ENCODE data around the gene KCND3. TPM values are rescaled to one million over a fixed set of nuclear protein-coding genes. Genes with fewer than 3 reads are reported as not detected.
A peak's percentile ranks its signal among the peaks of the same experiment; 100 is the strongest.

KCND3 gene
- total RNA-seq, 1 experiment from 2014 or later = 0.10 TPM

DNA sequence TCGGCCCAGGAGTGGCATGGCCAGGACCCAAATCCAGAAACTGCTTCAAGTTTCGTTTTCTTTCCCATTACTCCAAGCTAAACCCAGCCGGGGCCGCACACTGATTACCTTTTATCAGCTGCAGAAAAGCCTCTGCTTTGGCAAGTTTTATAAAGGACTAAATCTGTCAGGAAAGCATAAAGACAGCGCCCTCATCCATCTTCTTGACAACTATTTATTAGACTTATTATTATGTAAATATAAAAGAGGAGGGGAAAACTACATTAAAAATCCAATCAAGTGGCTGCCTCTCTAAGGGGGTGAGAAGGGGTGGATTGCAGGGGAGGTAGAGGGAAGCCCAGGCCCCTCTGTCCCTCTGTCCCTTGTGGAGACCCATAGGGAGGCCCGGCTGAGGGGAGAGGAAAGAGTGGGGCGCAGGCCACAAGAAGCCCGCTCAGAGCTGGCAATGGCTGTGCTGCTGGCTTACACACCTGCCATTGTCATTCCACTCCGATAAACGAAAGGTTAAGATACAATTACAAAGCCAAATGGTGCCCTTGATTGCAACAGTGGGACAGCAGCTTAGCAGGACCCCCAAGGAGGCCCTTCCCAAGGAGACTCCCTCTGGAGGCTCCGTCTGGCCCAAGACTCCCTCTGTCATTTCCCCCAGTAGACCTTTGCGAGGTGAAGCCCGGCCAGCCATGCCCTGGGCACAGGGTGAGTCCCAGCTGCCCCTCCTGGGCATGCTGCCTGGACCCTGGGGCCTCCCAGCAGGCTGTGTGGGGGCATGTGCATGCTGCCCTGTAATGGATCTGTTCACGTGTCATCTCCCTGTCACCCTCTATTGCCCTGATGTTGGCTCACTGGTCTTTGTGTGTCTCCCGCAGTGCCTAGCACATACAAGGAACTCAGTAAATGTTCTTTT, 45.4 kb downstream of the KCND3 start:
- H3K9me3 ChIP-seq = no peaks in the 10 kb centered on the region
- no peaks in the 10 kb centered on the region for H3K36me3 ChIP-seq
- H3K4me3 ChIP-seq = no peak overlapping the region
- no peak for DNase-seq
- no peaks in the 10 kb centered on the region for H3K27me3 ChIP-seq

DNA sequence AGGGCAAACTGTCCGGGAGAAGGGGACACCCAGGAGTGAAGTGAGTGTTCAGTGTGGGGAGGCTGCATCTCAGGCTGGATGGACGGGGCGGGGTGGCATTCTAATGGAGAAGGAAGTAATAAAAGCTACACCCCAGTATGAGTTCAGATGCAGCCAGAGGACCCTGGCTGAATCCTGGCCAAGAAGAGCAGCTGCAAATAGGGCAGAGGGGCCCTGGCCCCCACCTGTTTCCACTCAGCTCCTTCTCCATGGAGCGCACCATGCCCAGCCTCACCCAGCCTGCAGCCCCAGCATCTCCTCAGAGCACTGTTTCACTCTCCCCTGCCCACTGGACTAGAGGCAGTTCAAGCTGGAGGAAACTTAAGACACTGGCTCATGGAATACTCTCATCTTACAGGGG, 46.4 kb downstream of the KCND3 start:
- Histone ChIP-seq H3K4me3 (no peak overlapping the region), H3K9me3 (no peaks in the 10 kb centered on the region), H3K27me3 (no peaks in the 10 kb centered on the region), H3K36me3 (no peaks in the 10 kb centered on the region)
- DNase-seq = no peak

DNA sequence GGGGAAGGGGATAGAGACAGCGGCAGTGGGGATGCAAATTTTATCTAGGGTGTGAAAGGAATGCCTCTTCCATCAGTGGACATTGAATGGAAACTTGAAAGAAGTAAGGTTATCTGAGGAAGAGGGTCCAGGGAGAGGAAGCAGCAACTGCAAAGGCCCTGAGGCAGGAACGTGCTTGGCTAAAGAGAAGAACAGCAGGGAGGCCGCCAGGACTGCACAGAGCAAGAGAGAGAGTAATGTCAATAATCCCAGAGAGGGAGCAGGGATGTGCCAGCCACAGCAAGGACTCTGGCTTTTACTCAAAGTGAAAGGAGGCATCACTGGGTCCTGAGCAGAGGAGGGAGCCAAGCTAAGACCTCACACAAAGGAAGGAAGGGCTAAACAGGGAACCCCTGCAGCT, 50.9 kb downstream of the KCND3 start:
- Histone ChIP-seq H3K9me3 (no peaks in the 10 kb centered on the region), H3K36me3 (no peaks in the 10 kb centered on the region), H3K27me3 (no peaks in the 10 kb centered on the region), H3K4me3 (no peak overlapping the region)
- DNase-seq = no peak

DNA sequence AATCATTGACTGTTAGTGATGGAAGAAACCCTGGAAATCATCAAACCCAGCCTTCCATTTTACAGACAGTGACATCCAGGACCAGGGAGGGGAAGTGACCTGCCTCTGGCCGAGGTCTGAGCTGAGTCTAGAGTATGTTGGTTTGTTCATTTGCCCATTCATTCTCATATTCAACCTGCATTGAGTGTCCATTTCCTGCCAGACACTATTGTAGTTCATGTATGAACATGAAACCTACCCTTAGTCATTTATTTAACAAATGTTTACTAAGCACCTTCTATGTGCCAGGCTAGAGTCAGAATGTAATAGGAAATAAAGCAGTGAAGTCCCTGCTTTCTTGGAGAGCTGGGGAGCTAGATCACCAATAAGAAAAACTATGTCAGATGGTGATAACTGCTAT, 51.3 kb downstream of the KCND3 start:
- no peak for DNase-seq
- H3K27me3 ChIP-seq = no peaks in the 10 kb centered on the region
- no peak overlapping the region for H3K4me3 ChIP-seq
- no peaks in the 10 kb centered on the region for H3K36me3 ChIP-seq
- H3K9me3 ChIP-seq = no peaks in the 10 kb centered on the region

DNA sequence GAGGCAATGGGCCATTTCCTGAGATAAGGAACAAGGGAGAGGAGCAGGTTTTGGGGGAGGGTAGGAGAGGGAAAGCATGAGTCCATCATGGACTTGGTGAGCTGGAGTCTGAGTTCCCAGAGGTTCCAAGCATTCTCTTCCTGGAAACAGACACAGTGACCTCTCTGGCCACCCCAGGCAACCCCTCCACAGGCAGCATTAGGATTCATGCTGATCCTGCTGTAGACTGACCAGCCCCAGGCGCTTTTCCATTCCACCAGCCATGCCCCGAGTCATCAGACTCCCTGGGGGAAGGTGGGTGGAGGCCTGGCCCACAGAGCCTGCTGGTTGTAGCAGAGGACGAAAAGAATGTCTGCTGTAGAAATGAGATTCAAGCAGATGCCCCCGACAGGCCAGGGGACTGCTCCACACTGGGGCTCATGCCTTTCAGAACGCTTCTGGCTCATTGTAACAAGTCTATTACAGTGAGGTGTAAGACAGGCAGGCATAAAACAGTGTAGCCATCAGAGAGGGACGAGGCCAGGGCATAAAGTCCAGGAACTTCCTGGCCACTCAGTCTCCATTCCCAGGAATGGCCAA, 52.2 kb downstream of the KCND3 start:
- H3K9me3 ChIP-seq = no peaks in the 10 kb centered on the region
- H3K4me3 ChIP-seq = no peak overlapping the region
- peak; percentile 59 for DNase-seq
- no peaks in the 10 kb centered on the region for H3K27me3 ChIP-seq
- H3K36me3 ChIP-seq = no peaks in the 10 kb centered on the region

DNA sequence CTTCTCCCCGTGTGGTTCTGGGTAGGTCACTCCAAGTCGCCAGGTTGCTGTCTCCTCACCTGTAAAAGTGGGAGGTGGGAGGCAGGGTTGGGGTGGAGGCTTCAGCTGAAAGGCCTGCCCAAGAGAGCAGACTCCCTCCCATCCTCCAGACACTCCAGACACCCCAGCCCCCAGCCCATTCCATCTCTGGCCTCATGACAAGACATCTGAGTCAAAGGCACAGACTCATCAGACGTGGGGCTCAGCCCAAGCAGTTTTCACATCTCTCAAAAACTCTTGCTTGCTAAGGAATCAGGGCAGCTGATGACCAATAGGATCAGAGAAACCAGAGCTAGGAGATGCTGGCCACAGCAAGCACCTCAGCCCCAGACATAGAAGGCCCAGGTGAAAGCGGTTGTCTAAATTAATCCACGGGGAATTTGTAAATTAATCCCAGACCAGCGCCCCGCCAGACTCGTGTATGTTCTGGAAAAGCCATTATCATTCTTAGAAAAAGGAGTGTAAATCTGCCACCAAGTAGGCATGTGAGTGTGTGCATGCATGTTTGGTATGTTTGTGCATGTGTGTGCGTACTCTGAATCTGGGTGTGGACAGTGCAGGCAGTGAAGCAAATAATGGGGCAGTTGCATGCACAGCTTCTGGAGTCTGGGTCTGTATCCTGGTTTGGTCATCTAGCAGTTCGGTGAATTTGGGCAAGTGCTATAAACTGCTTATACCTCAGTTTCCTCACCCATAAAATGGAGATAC, 55.2 kb downstream of the KCND3 start:
- Histone ChIP-seq H3K36me3 (no peaks in the 10 kb centered on the region), H3K27me3 (no peaks in the 10 kb centered on the region), H3K9me3 (no peaks in the 10 kb centered on the region), H3K4me3 (no peak overlapping the region)
- DNase-seq = no peak

DNA sequence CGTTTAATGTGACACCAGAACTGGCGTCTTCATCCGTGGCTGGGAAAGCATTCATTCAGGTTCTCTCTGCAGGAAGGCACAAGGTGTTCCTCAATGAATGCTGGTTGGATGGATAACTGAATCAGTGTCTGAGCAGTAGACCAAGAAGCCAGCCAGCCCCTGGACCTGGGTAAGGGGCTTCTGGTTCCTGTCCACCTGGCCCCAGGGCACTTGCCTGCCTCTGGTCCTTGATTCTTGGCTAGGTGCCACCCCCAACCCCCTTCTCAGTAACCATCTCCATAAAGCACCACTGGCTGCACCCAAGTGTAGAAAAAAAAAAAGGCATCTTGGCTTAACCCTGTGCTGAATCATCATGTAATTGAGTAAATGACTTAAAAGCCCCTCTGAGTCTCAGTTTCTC, 59.1 kb downstream of the KCND3 start:
- H3K27me3 ChIP-seq = no peaks in the 10 kb centered on the region; the same call in none of the 2 replicates
- H3K36me3 ChIP-seq = no peaks in the 10 kb centered on the region
- no peaks in the 10 kb centered on the region for H3K9me3 ChIP-seq
- no peak overlapping the region for H3K4me3 ChIP-seq
- DNase-seq = no peak

DNA sequence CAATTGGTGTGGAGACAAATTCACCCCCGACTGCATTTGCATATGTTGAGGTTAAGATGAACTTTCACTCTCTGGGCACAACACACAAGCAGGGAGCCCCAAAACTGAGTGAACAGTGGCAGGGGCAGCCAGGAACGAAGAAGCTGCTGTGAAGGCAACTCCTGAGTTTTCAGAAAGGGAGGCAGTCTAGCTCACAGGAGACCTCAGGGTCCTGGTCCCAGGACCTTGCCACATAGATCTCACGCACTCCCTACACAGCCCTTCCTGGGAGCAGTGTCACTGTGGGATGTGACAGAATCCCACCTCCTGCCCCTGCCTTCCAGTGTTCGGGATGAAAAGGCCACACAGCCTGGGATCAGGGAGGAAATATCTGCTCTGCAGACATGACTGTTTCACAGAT, 60.9 kb downstream of the KCND3 start:
- DNase-seq = no peak
- Histone ChIP-seq H3K9me3 (no peaks in the 10 kb centered on the region), H3K36me3 (no peaks in the 10 kb centered on the region), H3K27me3 (no peaks in the 10 kb centered on the region; the same call in none of the 2 replicates), H3K4me3 (no peak overlapping the region)

DNA sequence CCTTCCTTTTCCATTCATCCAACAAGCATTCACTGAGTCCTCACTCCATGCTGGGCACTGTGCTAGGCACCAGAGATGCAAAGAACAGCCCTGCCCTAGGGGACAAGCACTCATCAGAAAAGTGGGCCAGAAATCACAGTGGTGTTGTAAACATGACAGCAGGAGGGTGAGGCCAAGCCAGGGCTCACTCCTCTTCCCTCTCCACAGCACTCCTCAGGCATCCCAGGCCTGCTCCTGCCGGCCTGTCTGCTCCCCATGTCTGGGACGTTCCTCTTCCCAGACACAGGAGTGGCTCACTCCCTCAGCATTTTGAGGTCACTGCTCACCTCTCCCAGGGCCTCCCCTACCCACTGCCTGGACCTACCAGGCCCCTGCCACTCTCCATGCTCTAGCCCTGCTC, 61.8 kb downstream of the KCND3 start:
- no peak for DNase-seq
- no peaks in the 10 kb centered on the region; the same call in none of the 2 replicates for H3K27me3 ChIP-seq
- H3K4me3 ChIP-seq = no peak overlapping the region
- no peaks in the 10 kb centered on the region for H3K36me3 ChIP-seq
- no peaks in the 10 kb centered on the region for H3K9me3 ChIP-seq

DNA sequence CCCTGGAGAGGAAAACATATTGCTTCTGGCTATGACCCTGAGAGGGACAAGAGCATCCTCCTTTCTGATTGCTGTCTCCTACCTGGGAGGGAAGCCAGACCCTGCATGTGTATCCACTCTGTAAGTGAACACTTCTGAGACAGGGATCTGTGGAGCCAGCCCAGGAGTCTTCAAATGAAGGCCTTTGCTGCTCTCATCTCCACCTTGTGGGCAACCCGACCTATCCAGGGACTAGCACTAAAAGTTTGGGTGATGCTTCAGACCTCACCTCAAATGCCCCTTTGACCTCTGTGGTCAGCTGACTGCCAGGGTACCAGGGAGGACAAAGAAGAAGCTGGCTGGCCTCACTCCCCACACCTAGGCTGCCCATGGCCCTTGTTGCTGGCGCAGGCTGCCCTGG, 64.7 kb downstream of the KCND3 start:
- H3K9me3 ChIP-seq = no peaks in the 10 kb centered on the region
- DNase-seq = no peak
- H3K27me3 ChIP-seq = no peaks in the 10 kb centered on the region; the same call in none of the 2 replicates
- no peaks in the 10 kb centered on the region for H3K36me3 ChIP-seq
- H3K4me3 ChIP-seq = no peak overlapping the region

DNA sequence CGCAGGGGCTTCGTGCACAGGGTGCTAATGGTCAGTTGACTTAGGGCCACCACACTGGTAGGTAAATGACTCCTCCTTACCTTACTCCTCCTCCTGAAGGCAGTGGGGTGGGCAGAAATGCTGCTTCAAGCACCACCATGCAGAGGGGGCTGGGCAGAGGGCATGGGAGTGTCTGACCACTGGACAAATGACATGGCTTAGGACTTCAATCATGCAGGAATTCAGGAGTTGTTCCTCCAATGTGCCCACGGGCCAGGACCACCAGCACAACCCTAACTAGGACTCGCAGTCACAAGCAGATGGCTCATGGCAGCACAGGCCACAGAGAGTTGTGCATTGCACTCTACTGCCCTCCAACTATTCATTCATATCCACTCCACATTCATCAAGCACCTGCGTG, 65.7 kb downstream of the KCND3 start:
- H3K36me3 ChIP-seq = no peaks in the 10 kb centered on the region
- H3K27me3 ChIP-seq = no peaks in the 10 kb centered on the region; the same call in none of the 2 replicates
- H3K9me3 ChIP-seq = no peaks in the 10 kb centered on the region
- no peak overlapping the region for H3K4me3 ChIP-seq
- no peak for DNase-seq

DNA sequence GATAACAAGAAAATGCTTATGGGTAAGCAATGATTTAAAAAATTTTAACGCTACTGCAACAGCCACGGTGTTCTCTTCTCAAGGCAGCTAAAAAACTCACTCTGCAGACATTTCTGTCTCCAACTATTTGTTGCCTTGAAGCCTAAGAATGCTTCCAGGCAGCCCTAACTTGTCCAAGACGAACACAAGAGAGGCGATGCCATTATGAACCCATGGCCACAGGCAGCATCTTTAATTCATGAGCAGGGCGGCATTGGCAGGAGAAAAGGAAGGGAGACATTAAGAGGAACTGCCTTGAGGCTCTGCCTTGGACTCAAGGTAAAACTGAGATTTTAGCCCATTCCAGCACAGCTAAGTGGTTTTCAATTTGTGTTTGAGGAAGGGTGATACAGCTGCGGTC, 67.5 kb downstream of the KCND3 start:
- Histone ChIP-seq H3K36me3 (no peaks in the 10 kb centered on the region), H3K27me3 (no peaks in the 10 kb centered on the region; the same call in 1 of the 2 replicates), H3K9me3 (no peaks in the 10 kb centered on the region), H3K4me3 (no peak overlapping the region)
- DNase-seq = no peak

DNA sequence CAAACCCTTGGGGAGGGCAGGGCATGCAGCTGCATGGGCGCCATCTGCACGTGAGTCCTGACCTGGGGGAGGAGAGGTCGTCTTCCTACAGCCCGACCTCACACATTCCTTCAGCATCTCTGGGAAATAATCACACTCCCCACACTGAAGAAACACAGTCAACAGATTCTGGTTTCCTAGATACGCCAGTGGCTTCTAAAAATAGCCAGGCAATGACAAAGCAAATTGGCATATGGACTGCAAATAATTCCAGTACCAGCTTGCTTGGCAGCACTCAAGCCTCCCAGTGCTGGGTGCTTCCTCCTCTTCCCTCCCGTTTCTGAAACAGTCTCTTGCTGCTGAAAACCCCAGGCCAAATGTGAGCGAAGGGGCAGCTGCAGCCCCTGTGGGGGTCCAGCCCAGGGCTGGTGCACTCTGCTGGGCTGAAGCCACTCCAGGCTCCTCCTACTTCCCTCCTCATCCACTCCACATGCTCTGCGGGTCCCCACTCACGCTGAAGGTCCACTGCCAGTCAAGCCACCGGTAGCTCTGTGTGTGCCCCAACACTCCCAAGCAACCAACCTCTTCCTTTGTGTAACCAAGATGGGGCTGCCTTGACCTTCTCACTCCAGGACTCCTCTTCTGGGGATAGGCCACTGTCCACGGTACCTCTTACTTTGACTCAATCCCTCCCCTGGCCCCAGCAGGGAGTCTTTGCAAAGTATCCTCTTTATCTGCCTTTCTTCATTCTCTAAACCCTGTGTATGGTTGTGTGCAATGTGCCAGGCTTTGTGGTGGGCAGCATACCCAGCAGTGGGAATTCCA, 69.0 kb downstream of the KCND3 start:
- DNase-seq = peak; percentile 72
- H3K9me3 ChIP-seq = no peaks in the 10 kb centered on the region
- H3K36me3 ChIP-seq = no peaks in the 10 kb centered on the region
- H3K4me3 ChIP-seq = no peak overlapping the region
- H3K27me3 ChIP-seq = 0 out of 2 replicates have a peak, but pooled peaks cover 2% of the 10 kb centered on the region

DNA sequence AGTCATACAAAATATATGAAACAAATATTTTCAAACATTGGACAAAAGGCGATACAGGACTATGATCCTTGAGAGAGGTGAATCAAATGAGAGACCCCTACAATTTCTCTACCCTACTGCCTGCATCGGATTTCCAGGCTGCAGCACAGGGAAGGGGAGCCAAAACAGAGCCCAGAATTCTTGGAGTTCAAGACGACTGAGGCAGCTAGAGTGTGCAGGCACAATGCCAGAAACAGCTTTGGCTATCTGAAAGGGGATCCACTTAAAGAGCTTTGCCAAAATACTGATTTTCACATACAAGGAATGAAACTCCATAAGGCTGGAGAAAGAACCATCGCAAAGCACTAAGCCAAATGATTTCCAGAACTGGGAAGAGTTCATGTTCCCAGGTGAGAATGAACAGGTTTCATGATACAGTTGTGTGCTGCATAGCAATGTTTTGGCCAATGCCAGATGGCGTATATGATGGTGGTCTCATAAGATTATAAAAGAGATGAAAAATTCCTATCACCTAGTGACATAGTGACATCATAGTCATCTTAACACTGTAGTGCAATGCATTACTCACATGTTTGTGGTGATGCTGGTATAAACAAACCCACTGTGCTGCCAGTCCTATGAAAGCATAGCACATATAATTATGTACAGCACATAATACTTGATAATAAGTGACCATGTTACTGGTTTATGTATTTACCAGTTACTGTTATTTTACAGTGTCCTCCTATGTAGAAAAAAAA, 77.5 kb downstream of the KCND3 start:
- DNase-seq = no peak
- Histone ChIP-seq H3K9me3 (no peaks in the 10 kb centered on the region), H3K27me3 (0 out of 2 replicates have a peak, but pooled peaks cover 7% of the 10 kb centered on the region), H3K4me3 (no peak overlapping the region), H3K36me3 (no peaks in the 10 kb centered on the region)

DNA sequence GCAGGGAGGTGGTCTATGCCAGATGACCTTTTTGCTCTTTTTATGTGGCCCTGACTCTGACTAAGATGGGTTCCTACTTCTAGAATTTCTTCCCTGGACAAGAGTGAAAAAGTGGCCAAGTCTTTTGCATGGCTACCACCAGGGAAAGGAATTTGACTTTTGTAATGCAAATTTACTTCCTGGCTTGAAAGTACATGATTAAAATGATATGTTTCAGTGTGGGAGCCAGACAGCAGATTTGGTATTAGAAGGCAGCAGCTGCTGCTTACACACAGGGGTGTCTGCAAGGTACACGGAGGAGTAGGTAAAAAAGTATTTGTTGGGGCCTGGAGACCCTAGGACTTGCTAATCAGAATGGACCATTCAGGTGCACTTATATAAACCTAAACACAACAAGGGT, 78.4 kb downstream of the KCND3 start:
- DNase-seq = no peak
- no peak overlapping the region for H3K4me3 ChIP-seq
- H3K27me3 ChIP-seq = 0 out of 2 replicates have a peak, but pooled peaks cover 5% of the 10 kb centered on the region
- no peaks in the 10 kb centered on the region for H3K36me3 ChIP-seq
- no peaks in the 10 kb centered on the region for H3K9me3 ChIP-seq

DNA sequence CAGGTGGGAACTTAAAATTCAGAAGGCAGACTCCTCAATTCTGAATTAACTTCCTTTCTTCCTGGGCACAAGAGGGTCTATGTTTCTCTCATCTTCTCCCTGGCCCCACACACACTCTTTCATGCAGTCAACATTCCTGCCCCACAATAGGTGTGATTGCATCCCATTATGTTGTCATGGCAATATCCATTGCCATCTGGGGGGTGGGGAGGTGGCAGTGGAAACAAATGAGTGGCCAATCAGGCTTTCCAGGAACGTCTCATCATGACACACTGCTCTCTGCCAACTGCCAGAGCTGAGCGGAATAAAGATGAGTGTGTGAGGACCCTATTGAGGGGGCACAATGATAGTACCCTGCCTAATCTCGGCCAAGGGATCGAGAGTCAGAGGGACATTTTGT, 80.4 kb downstream of the KCND3 start:
- Histone ChIP-seq H3K27me3 (0 out of 2 replicates have a peak, but pooled peaks cover 5% of the 10 kb centered on the region), H3K36me3 (no peaks in the 10 kb centered on the region), H3K4me3 (no peak overlapping the region), H3K9me3 (no peaks in the 10 kb centered on the region)
- DNase-seq = no peak
